ENCODE data around the gene MTAP. TPM values are rescaled to one million over a fixed set of nuclear protein-coding genes. Genes with fewer than 3 reads are reported as not detected.

The MTAP gene
- polyA plus RNA-seq, 1 donor (not counting 4 experiments of a cell fraction or from before 2014, with no cell fraction given), result 48.7 TPM

- no peaks in the 10 kb centered on the region for H3K9me3 ChIP-seq (ENCODE audit: control insufficient read depth, low read depth, low read length)
- no peaks in the 10 kb centered on the region for H3K27me3 ChIP-seq (ENCODE audit: control insufficient read depth, extremely low read depth, insufficient read depth, low read length)
- H3K4me1 ChIP-seq (ENCODE audit: control insufficient read depth, extremely low read depth, insufficient read depth, low read length), result no peaks in the 10 kb centered on the region
- no peaks in the 10 kb centered on the region for H3K9me1 ChIP-seq (ENCODE audit: control insufficient read depth, extremely low read depth, insufficient read depth, low read length)
- no peak overlapping the region for H3K27ac ChIP-seq (ENCODE audit: control insufficient read depth, insufficient read depth, low read length)
- H3K36me3 ChIP-seq (ENCODE audit: control insufficient read depth in 2 of 2, extremely low read depth in 1 of 2, insufficient read depth in 2 of 2, low read length in 2 of 2), result peaks cover 17 to 28% of the 10 kb centered on the region in 2 experiments
- no peak overlapping the region for H3K4me2 ChIP-seq (ENCODE audit: control insufficient read depth, extremely low read depth, insufficient read depth, low read depth, low read length)
- no peak for FAIRE-seq
- H2AFZ ChIP-seq (ENCODE audit: control insufficient read depth, low read length), result no peak overlapping the region
- H4K20me1 ChIP-seq (ENCODE audit: control insufficient read depth, extremely low read depth, insufficient read depth, low read length), result no peaks in the 10 kb centered on the region
- TF ChIP-seq EZH2 (IDR thresholded peaks at IDR 0.05; ENCODE audit: low read length) (no peak), CTCF (optimal IDR thresholded peaks at IDR 0.05 in 1 of 3, IDR thresholded peaks at IDR 0.05 in 1 of 3, conservative IDR thresholded peaks at IDR 0.05 in 1 of 3; ENCODE audit: extremely low read depth in 1 of 3, insufficient read depth in 2 of 3, low read length in 3 of 3) (no peak)
- no peak for DNase-seq (ENCODE audit: low read depth, low spot score)
- no peak overlapping the region for H3K9ac ChIP-seq (ENCODE audit: control insufficient read depth, extremely low read depth, insufficient read depth, low read length)
- dilution Hi-C loops (cut with MboI; ENCODE audit: extremely low pct_ligation_motif_present, low sequenced_read_pairs), result no loop called here
- no peak overlapping the region for H3K4me3 ChIP-seq (ENCODE audit: control insufficient read depth in 2 of 3, extremely low read depth in 1 of 3, insufficient read depth in 2 of 3, low read depth in 1 of 3, low read length in 3 of 3)
- no peaks in the 10 kb centered on the region for H3K79me2 ChIP-seq (ENCODE audit: control insufficient read depth, insufficient read depth, low read length)
Observed at GRCh38 chr9:21854119-21854518, 51.7 kb downstream of the MTAP start.

GRCh38 chr9:21854594-21854993 is 52.2 kb downstream of the MTAP start:
- no peak overlapping the region for H3K4me2 ChIP-seq (ENCODE audit: control insufficient read depth, extremely low read depth, insufficient read depth, low read depth, low read length)
- dilution Hi-C loops (cut with MboI; ENCODE audit: extremely low pct_ligation_motif_present, low sequenced_read_pairs), result no loop called here
- FAIRE-seq (no peak), DNase-seq (ENCODE audit: low read depth, low spot score) (no peak)
- peaks cover 18 to 29% of the 10 kb centered on the region in 2 experiments for H3K36me3 ChIP-seq (ENCODE audit: control insufficient read depth in 2 of 2, extremely low read depth in 1 of 2, insufficient read depth in 2 of 2, low read length in 2 of 2)
- no peaks in the 10 kb centered on the region for H3K4me1 ChIP-seq (ENCODE audit: control insufficient read depth, extremely low read depth, insufficient read depth, low read length)
- H4K20me1 ChIP-seq (ENCODE audit: control insufficient read depth, extremely low read depth, insufficient read depth, low read length), result no peaks in the 10 kb centered on the region
- TF ChIP-seq CTCF (optimal IDR thresholded peaks at IDR 0.05 in 1 of 3, IDR thresholded peaks at IDR 0.05 in 1 of 3, conservative IDR thresholded peaks at IDR 0.05 in 1 of 3; ENCODE audit: extremely low read depth in 1 of 3, insufficient read depth in 2 of 3, low read length in 3 of 3), result no peak
- no peak for TF ChIP-seq EZH2 (IDR thresholded peaks at IDR 0.05; ENCODE audit: low read length)
- no peak overlapping the region for H3K9ac ChIP-seq (ENCODE audit: control insufficient read depth, extremely low read depth, insufficient read depth, low read length)
- no peak overlapping the region for H2AFZ ChIP-seq (ENCODE audit: control insufficient read depth, low read length)
- H3K9me3 ChIP-seq (ENCODE audit: control insufficient read depth, low read depth, low read length), result no peaks in the 10 kb centered on the region
- H3K79me2 ChIP-seq (ENCODE audit: control insufficient read depth, insufficient read depth, low read length), result no peaks in the 10 kb centered on the region
- H3K9me1 ChIP-seq (ENCODE audit: control insufficient read depth, extremely low read depth, insufficient read depth, low read length), result no peaks in the 10 kb centered on the region
- H3K27me3 ChIP-seq (ENCODE audit: control insufficient read depth, extremely low read depth, insufficient read depth, low read length), result no peaks in the 10 kb centered on the region
- no peak overlapping the region for H3K4me3 ChIP-seq (ENCODE audit: control insufficient read depth in 2 of 3, extremely low read depth in 1 of 3, insufficient read depth in 2 of 3, low read depth in 1 of 3, low read length in 3 of 3)
- no peak overlapping the region for H3K27ac ChIP-seq (ENCODE audit: control insufficient read depth, insufficient read depth, low read length)
